G401 (cell line): Measurements from ENCODE around the gene BCL7C. TPM values are rescaled to one million over a fixed set of nuclear protein-coding genes. Genes with fewer than 3 reads are reported as not detected.
"Not testable (repeated sequence)": the region's sequence is repeated elsewhere in the genome, so short reads cannot be mapped to it uniquely, and the experiment has no call there.

Experiments used
- DNase-seq: peaks from one replicate; pipeline ENCODE4 v3.0.0-alpha.2; 2015; ENCODE audit warnings: low spot score
- in situ Hi-C: cut with HindIII; loops from 2 replicates; pipeline ENCODE4 v1.10.0; 2016; ENCODE audit warnings: low sequenced_read_pairs, mixed read lengths
- total RNA-seq: library from RNA; depleted of rRNA; stranded (reverse); fragments of >200 nt; shearing (Covaris generic); gene quantifications from 2 replicates; pipeline ENCODE4 v1.2.3, GENCODE V29; 2014

BCL7C gene
- total RNA-seq, 1 experiment from 2014 or later: 58.1 TPM

DNA sequence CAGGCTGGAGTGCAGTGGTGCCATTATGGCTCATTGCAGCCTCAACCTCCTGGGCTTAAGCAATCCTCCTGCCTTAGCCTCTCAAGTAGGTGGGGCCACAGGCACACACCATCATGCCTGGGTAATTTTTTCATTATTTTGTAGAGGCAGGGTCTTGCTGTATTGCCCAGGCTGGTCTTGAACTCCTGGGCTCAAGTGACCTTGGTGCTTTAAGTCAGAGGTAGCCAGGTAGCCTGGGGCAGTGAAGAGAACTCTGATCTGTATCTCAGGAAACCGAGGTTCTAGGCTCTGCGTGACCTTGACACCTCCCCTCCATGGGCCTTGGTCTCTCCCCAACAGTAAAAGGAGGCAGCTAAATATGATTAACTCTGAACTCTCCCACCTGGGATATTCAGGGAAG lies 5.9 kb upstream of the BCL7C start:
- in situ Hi-C loops: loop anchor here (10.0 kb wide), 1 partner anchor 145 kb away; no protein-coding TSS in a partner anchor
- DNase-seq: no peak

DNA sequence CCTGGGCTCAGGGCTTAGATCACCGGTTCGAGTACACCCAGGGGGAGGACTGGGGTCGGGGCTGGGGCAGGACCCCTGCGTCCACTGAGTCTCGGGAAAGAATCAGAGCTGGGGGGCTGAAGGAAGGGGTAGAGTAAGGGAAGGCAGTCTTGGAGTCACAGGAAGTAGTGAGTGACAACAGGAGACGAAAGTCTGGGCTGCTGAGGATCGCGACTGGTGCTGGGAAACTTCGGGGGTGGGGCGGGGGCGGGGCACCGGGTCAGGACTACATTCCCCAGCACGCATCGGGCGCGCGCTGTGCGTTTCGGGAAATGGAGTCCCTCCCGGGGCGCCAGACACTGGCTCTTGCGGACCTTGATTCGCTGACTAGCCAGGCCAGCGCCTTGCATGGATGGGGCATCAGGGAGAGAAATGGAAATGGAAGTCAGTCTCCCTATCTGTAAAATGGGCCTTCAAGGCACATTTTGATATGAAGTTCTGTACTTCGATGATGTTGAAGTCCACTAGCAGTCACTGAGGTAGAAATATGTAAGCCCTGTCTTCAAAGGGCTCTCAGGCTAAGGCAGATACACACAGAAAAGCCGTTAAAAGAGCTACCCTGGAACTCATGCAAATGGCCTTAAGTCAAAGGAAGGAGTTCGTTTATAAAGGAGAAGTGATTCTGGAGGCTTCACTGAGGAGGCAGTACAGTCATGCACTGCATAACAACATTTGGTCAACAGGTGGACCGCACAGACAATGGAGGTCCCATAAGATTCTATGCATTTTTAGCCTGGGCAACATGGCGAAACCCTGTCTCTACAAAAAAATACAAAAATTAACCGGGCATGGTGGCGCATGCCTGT lies 3.2 kb upstream of the BCL7C start:
- in situ Hi-C loops: no loop called here
- DNase-seq: peak; percentile 91

GRCh38 chr16:30896261-30896888 lies 2.5 kb upstream of the BCL7C start, which contains the start of gene CTF1:
Gene CTF1, plus strand, starts transcription at chr16:30896614. Its CDS starts 30 bp downstream, at chr16:30896644.
- DNase-seq: peak; percentile 54
- in situ Hi-C loops: no loop called here

DNA sequence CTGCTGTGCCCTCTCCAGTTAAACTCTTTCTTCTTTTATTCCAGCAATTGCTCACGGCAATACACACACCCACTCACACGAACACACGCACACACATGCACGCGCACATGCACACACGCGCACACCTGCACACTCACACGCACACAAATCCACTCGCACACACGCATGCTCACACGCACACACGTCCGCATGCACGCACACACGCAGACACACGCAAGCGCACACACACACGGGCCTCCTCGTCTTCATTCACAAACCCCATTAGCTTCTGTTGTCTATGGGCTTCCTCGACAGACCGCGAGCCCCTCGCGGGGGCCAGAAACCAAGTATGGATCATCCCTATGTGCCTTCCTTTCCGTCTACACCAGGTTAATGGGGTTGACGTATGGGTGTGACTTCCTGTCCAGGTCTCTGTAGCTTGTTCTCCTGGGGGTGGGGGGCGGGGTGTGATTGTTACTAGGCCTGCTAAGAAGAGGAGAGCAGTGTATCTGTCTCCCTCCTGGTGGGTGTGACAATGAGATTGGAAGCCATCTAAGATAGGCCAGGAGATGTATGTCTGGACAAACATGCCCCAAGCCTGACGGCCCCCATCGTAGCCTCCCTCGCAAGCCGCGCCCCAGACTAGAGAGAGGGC lies 1.9 kb upstream of the BCL7C start:
- DNase-seq: no peak
- in situ Hi-C loops: no loop called here

DNA sequence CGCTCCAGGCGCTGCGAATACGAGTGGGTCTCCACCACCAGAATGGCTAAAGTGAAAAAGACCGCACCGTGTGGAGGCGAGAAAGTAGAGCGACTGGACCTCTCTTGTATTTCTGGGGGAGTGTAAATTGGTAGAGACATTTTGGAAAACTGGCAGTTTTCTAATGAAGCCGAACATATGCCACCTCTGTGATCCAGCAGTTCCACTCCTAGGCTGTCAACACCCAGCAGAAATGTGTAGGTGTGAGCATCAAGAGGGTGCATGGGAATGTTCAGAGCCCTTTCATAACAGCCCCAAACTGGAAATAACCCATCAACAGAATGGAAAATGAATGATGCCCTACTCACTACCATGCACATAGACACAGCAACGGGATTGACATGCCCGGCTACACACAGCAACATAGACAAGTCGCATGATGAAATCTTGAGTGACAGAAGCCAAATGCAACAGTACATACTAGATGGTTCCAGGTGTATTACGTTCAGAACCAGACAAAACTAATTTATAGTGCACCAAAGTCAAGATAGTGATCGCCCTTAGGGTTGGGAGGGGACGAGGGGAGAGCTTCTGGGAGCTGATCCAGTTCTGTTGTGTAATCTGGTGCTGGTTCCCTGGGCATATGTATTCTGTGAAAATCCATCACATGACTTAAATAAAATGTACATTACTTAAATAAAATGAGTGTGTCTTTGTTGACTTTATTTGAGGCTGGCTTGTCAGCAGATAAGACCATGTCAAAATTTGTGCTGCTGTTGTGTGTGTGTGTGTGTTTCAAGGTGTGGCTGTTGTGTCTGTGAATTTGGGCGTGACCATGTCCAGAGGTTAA lies 877 bp upstream of the BCL7C start:
- peak; percentile 57 for DNase-seq
- in situ Hi-C loops: no loop called here

GRCh38 chr16:30893417-30893743 lies 497 bp downstream of the BCL7C start:
- in situ Hi-C loops: no loop called here
- DNase-seq: peak; percentile 11

DNA sequence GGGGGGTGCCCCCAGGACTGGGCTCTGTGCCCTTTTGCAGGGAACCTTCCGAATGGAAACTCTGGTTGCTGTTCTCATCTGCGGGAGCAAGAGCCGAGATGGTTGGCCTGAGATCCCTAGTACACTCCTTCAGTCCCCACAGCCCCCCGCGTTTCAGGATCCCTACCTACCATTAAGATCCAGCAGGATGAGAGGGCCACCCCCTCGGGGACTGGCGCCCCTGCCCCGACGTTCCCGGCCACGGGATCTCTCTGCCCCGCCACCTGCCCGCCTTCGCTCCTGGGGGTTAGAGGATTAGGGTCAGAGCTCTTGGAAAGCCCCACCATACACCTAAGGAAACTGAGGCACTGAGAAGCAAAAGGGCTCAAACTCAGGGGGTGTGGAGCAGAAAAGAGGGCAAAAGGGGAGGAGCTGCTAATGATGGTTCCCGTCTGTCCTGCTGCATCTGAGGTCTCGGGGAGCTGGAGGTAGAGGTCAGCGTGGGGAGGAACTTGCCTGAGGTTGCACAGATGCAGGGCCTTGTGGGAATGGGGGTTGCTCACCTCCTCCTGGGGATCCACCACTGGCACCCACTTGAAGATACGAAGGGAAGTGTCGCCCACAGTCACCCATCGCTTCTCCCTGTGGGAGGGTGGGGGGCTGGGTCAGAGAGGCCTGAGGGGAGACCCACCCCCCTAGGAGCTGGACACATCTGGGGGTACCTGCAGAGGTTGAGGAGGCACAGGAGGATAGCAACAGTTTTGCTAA lies 1.0 kb downstream of the BCL7C start:
- no peak for DNase-seq
- in situ Hi-C loops: no loop called here

DNA sequence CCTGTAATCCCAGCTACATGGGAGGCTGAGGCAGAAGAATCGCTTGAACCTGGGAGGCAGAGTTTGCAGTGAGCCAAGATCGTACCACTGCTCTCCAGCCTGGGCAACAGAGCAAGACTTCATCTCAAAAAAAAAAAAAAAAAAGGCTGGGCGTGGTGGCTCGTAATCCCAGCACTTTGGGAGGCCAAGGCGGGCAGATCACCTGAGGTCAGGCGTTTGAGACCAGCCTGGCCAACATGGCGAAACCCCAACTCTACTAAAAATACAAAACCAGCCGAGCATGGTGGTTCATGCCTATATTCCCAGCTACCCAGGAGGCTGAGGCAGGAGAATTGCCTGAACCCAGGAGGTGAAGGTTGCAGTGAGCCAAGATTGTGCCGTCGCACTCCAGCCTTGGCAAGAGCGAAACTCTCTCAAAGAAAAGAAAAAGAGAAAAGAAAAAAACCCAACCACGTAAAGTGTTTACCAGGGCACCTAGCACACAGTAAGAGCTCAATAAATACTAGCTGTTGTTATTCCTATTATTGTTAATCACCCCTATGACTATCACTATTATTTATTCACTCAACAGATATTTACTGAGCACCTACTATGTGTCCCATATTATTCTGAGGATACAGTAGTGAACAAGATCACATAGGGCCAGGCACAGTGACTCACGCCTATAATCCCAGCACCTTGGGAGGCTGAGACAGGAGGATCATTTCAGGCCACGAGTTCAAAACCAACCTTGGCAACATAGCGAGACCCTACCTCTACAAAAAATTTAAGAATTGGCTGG lies 2.6 kb downstream of the BCL7C start:
- in situ Hi-C loops, DNase-seq: not testable (repeated sequence)

DNA sequence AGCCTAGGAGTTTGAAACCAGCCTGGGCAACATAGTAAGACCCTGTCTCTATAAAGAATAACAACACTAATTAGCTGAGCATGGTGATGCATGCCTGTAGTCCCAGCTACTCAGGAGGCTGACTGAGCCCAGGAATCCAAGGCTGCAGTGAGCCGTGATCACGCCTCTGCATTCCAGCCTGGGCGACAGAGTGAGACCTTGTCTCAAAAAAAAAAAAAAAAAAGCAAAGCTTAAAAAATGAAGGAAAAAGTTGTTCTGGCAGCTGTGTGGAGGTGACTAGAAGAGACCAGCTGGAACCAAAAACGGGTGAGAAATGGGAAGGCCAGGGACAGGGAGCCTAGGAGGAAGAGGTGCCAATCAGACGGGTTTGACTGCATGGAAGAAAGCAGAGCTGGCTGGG lies 4.2 kb downstream of the BCL7C start:
- DNase-seq: no peak
- in situ Hi-C loops: loop anchor here (5.0 kb wide), 1 partner anchor 107 kb away; no protein-coding TSS in a partner anchor

DNA sequence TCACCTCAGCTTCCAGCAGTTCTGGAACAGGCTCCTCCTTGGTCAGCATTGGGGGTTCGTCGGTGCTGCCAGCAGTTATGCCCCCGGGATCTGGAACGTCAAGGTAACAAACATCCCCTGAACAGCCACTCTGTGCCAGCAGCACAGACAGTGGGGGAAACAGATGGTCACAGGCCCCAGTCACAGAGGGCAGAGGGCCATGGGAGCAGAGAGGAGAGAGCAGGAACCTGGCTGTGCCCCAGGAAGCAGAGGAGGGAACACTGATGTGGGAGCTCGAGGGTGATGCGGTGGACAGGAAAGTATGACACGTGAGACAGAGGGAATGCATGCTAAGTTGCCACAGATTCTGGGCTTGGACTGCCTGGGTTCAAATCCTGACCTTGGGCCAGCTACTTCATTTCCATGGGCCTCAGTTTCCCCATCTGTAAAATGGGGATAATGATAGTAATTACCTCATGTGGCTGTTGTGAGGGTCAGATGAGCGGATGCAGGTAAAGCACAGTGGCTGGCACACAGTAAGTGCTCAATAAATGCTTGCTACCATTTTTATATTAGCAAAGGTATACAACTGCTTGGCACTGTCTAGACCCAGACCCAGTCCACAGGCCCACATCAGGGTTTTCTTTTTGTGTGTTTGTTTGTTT lies 4.9 kb downstream of the BCL7C start:
- DNase-seq: peak; percentile 36
- in situ Hi-C loops: loop anchor here (5.0 kb wide), 1 partner anchor 107 kb away; no protein-coding TSS in a partner anchor

DNA sequence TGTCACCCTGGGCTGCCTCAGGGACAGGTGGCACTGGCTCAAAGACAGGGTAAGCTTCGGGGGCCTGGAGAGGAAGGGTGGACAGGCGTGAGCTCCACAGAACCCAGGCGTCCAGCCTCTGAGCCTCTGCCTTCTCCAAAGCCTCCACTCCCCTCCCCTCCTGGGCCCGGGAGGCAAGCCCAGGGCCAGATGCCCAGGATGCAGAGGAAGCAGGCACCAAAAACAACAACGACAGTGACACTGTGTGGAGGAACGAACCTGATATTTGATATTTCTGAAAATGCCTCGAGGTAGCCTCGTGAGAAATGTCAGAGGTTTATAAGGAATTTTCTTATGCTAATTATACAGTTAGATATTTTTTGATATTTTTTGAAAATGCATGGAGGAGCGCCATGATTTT lies 6.0 kb downstream of the BCL7C start:
- in situ Hi-C loops: loop anchor here (5.0 kb wide), 1 partner anchor 106 kb away; no protein-coding TSS in a partner anchor
- peak; percentile 64 for DNase-seq

GRCh38 chr16:30886145-30886544 lies 7.7 kb downstream of the BCL7C start:
- DNase-seq: no peak
- in situ Hi-C loops: loop anchor here (5.0 kb wide), 1 partner anchor 104 kb away; no protein-coding TSS in a partner anchor

DNA sequence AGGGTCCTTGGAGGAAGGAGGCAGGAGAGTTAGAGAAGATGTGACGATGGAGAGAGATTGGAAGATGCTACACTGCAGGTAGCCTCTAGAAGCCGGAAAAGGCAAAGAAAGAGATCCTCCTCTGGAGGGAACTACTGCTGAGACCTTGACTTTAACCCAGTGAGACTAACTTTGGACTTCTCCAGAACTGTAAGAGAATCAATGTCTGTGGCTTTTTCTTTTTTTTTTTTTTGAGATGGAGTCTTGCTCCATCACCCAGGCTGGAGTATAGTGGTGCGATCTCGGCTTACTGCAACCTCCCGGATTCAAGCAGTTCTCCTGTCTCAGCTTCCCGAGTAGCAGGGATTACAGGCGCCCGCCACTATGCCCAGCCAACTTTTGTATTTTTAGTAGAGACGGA lies 8.7 kb downstream of the BCL7C start:
- in situ Hi-C loops: loop anchor here (5.0 kb wide), 1 partner anchor 103 kb away; no protein-coding TSS in a partner anchor
- no peak for DNase-seq

DNA sequence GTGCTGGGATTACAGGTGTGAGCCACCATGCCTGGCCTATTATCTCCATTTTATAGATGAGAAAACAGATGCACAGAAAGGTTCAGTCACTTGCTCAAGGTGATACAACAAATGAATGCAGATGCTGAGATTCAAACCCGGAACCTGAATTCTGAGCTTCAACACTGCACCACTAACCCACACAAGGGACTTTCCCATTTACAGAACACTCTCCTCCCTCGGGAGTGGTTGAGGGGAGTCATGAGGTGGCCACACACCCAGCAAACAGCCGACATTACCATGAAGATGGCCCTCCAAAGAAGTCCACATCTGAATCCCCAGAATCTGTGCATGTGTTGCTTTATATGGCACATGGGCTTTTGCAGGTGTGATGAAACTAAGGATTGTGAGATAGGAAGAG lies 9.1 kb downstream of the BCL7C start:
- in situ Hi-C loops: loop anchor here (5.0 kb wide), 1 partner anchor 102 kb away; no protein-coding TSS in a partner anchor
- no peak for DNase-seq

DNA sequence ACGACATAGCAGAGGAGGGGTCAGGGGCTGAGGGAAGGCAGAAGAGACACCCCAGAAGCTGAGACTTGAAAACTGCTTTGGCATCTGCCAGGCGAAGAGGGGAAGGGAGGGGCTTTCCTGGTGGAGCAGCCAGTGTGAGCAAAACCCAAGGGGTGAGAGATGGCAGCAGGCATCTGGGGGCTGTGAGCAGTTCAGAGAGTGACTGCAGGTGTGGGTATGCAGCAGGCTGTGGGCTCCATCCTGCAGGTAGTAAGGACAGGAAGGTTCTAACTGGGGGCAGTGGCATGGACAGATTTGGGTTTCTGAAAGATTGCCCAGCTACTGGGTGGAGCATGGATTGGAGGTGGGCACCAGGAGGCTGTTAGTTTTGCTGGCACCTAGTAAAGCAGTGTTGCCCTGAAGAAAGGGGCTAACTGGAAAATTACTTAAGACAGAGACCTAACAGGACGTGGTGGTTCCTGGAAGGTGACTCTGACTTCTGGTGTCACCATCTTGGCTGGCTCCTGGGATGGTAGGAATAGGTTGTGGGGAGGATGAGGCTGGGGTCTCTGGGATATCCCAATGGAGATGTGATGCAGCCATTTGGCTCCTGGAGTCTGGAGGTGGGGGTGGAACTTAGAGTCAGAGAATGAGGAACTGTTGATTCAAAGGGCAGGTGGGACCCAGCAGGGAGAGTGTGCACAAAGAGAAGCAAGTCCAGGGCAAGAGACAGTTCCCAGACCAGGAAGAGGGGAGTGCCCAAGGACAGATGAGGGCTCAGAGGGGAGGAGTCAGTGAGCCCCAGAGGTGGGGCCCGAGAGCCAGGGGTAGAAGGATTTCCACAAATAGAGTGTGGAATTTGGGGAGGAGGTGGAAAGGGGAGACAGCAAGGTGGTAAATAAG lies 11.2 kb downstream of the BCL7C start:
- in situ Hi-C loops: no loop called here

DNA sequence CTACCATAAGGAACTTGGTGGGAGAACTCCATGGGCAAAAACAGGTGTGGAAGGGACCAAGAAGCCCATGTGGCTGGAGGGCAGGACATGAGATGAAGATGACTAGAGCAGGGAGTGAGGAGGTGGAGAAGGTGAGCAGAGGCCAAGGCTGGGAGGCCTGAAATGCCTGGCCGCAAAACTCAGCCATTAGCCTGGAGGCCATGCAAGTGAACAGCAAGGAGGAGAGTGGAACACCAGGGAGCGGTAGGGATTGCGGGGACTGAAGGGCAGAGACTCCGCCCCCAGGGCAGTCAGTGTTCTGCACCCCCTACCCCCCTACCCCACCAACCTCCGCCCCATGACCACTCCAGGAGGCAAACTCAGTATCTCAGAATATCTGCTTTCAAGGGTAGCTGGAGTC lies 17.0 kb downstream of the BCL7C start:
- no peak for DNase-seq
- in situ Hi-C loops: no loop called here

More for the DNA sequence above, 11.2 kb downstream of the BCL7C start:
- no peak for DNase-seq
